Stimulated activated CD8-positive, alpha-beta memory T cell treated with anti-CD3 and anti-CD28 coated beads, Interleukin-15, amount 100 ng/mL, for 4 hours (primary cell): ENCODE measurements around the gene GREM1.

Experiments used
- DNase-seq, 2 donors: peaks; one replicate each; pipeline ENCODE4 v3.0.0-alpha.2; 2020; ENCODE audit warnings: low read depth in 2 of 2

Gene GREM1

GRCh38 chr15:32694222-32694983 is 23.4 kb upstream of the GREM1 start:
- no peak for DNase-seq

DNA sequence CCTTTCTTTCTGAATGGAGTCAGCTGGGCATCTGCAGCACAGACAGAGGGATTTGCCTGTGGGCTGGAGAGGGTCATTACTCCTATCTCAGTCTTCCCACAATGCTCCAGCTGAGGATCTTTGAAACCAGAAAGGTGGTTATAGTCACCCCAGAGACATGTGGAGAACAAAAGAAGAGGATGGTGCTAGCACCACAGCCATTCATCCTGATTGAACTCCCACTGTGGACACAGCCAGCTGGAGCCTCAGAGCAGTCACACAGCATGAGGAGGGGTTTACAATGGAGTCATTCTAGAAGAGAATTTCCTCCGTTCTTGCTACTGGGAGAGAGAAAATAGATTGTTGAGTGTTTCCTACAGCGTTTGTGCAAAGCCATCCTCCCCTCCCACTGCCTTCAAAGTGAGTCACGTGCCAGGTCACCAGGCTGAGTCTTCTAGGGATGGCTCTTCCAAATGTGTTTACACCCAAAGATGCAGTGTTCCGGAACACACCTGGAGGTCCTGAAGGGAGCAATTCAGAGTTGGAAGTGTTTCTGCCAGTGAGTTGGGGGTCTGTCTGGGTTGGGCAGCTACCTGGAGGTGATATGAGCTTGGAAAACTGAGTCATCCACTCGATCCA is 18.9 kb upstream of the GREM1 start:
- DNase-seq = no peak

GRCh38 chr15:32700501-32701150 is 17.2 kb upstream of the GREM1 start:
- no peak for DNase-seq

GRCh38 chr15:32701863-32702262 is 15.9 kb upstream of the GREM1 start:
- no peak for DNase-seq

- DNase-seq = no peak
Observed at GRCh38 chr15:32704395-32704981, 13.3 kb upstream of the GREM1 start.

DNA sequence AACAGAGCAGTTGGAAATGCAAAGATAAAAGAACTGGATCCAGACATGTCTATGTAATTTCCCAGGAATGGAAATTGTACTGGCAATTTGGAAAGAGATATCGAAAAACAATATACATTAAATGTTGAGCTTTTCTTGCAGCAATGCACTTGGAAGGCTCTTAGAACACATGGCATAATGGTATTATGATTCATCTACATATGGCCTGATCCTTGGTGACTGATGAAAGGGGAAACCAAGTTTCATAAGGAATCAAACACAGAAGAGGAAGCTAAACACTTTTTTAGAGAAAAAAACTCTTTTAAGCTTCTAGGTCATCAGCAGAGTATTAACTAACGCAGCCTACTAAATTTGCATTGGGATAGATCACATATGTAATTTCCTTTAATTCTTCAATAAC is 12.4 kb upstream of the GREM1 start:
- DNase-seq = no peak

DNA sequence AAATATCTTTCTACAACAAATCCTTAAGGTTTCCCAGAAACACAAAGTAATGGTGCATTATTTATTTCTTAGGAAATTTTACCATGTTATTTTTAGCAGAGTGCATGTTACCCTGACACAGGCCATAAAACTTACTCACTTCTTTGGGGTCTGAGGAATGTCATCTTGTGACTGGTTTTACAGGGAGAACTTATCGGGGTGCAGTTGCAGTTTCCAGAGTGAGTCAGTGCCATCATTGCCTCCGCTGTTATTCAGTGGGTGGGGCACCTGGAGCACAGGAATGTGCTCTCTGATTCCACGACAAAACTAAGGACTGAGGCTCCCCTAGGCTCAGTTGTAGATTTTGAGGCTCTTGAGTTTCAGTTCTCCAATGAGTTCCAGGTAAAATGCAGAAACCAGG is 11.1 kb upstream of the GREM1 start:
- no peak for DNase-seq

- DNase-seq = no peak
Observed at GRCh38 chr15:32707436-32707835, 10.4 kb upstream of the GREM1 start.

- DNase-seq = no peak
Observed at GRCh38 chr15:32709295-32710033, 8.3 kb upstream of the GREM1 start.

GRCh38 chr15:32715276-32715675 is 2.5 kb upstream of the GREM1 start:
- no peak for DNase-seq

GRCh38 chr15:32716216-32716914 is 1.4 kb upstream of the GREM1 start:
- DNase-seq = no peak

DNA sequence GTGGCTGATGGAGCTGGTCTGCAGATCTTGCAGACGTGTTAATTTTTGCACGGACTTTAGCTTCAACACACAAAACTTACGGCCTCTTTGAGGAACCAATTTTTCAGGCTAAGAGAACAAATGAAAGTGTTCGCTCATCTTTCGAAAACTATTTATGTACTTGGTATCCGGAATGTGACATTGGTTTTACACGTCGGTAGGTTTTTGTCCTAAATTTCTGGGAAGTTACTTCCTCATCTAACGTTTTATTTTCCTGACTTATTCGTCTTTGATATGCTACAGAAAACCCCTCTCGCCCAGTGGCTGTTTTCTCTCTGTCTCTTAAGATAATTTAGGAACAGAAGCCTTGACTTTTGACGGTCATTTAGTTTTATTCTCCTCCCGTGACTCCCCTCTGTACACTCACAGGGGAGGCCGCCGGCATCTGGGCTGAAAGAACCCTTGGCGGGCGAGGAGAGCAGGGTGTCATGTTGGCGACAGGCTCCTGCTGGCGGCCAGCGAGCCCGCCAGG is 834 bp upstream of the GREM1 start:
- no peak for DNase-seq

GRCh38 chr15:32718227-32718820 is 520 bp downstream of the GREM1 start:
- DNase-seq = no peak

GRCh38 chr15:32718821-32719716 is 1.3 kb downstream of the GREM1 start:
- no peak for DNase-seq

DNA sequence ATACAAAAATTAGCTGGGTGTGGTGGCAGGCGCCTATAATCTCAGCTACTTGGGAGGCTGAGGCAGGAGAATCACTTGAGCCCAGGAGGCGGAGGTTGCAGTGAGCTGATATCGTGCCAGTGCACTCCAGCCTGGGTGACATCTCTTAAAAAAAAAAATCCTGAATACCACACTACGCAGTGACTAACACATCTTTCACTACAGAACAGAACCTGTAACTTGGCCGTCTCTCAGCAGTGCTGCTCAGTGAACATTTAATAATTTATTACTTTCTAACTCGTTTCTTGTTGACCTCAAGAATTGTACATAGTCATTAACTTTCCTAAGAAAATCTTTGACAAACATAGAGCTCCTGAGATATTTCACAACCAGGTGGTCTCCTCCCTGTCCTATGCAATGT is 3.8 kb downstream of the GREM1 start:
- no peak for DNase-seq

GRCh38 chr15:32722136-32722535 is 4.3 kb downstream of the GREM1 start:
- DNase-seq = no peak

- no peak for DNase-seq
Observed at GRCh38 chr15:32723171-32723948, 5.6 kb downstream of the GREM1 start.

GRCh38 chr15:32729700-32730395 is 12.0 kb downstream of the GREM1 start:
- no peak for DNase-seq
